Mesendoderm (in vitro differentiated cells): ENCODE measurements around the gene PDZD2.
"Not testable (repeated sequence)": the region's sequence is repeated elsewhere in the genome, so short reads cannot be mapped to it uniquely, and the experiment has no call there.

ENCODE experiments used
- DNase-seq: peaks from one replicate; pipeline ENCODE4 v3.0.0; 2013
- H2AK5ac ChIP-seq: 2 replicates; pipeline ENCODE4 v1.6.1; 2013; ENCODE audit warnings: low read length, inconsistent platforms
- H2BK120ac ChIP-seq: 2 replicates; pipeline ENCODE4 v1.6.1; 2013; ENCODE audit warnings: low read depth, mild to moderate bottlenecking, low read length, moderate library complexity, mixed read lengths
- H2BK15ac ChIP-seq: replicated peaks from 2 replicates; pipeline ENCODE4 v1.6.1; 2013; ENCODE audit warnings: low read depth, mild to moderate bottlenecking, moderate library complexity
- H2BK5ac ChIP-seq: 2 replicates; pipeline ENCODE4 v1.6.1; 2013; ENCODE audit warnings: low read length, inconsistent platforms
- H3K18ac ChIP-seq: 2 replicates; pipeline ENCODE4 v1.6.1; 2013; ENCODE audit warnings: mild to moderate bottlenecking, low read length, mixed read lengths
- H3K23ac ChIP-seq: one replicate; pipeline ENCODE4 v1.6.1; 2013; ENCODE audit warnings: low read length
- H3K27ac ChIP-seq: 2 replicates; pipeline ENCODE4 v1.5.1; 2013; ENCODE audit warnings: low read depth, mild to moderate bottlenecking, inconsistent platforms, low read length, moderate library complexity
- H3K27me3 ChIP-seq: 2 replicates; pipeline ENCODE4 v1.6.1; 2013; ENCODE audit warnings: low read length, control low read depth, mild to moderate bottlenecking, inconsistent platforms; ENCODE audit not compliant: insufficient read depth, poor library complexity
- H3K36me3 ChIP-seq: 2 replicates; pipeline ENCODE4 v1.6.1; 2013; ENCODE audit warnings: low read length, inconsistent platforms; ENCODE audit not compliant: control insufficient read depth, insufficient read depth
- H3K4ac ChIP-seq: one replicate; pipeline ENCODE4 v1.6.1; 2013; ENCODE audit warnings: low read depth, mild to moderate bottlenecking, low read length, moderate library complexity
- H3K4me1 ChIP-seq: 2 replicates; pipeline ENCODE4 v1.6.1; 2013; ENCODE audit warnings: low read depth, low read length, inconsistent platforms; ENCODE audit not compliant: control insufficient read depth
- H3K4me2 ChIP-seq: 2 replicates; pipeline ENCODE4 v1.6.1; 2013; ENCODE audit warnings: low read length
- H3K4me3 ChIP-seq: 2 replicates; pipeline ENCODE4 v1.5.1; 2013; ENCODE audit warnings: mild to moderate bottlenecking, low read length
- H3K56ac ChIP-seq: one replicate; pipeline ENCODE4 v1.6.1; 2013; ENCODE audit warnings: low read length
- H3K79me1 ChIP-seq: 2 replicates; pipeline ENCODE4 v1.6.1; 2013; ENCODE audit warnings: low read length, inconsistent platforms
- H3K79me2 ChIP-seq: 2 replicates; pipeline ENCODE4 v1.6.1; 2013; ENCODE audit warnings: mild to moderate bottlenecking, low read length; ENCODE audit not compliant: control insufficient read depth, insufficient read depth
- H3K9ac ChIP-seq: 2 replicates; pipeline ENCODE4 v1.6.1; 2013; ENCODE audit warnings: low read length, inconsistent platforms
- H4K5ac ChIP-seq: one replicate; pipeline ENCODE4 v1.6.1; 2013; ENCODE audit warnings: low read length
- H4K8ac ChIP-seq: one replicate; pipeline ENCODE4 v1.6.1; 2013; ENCODE audit warnings: low read depth, mild to moderate bottlenecking, control low read depth, low read length, moderate library complexity
- WGBS: extraction: QIAGEN DNeasy Blood & Tissue Kit; methylation state at CpG from one replicate; pipeline ENCODE4 v1.1.7; 2013; ENCODE audit warnings: low lambda C conversion rate, missing lambda C conversion rate; ENCODE audit not compliant: insufficient coverage; ENCODE audit errors: extremely low coverage; 5-methylcytosine and 5-hydroxymethylcytosine counted together

The PDZD2 gene

DNA sequence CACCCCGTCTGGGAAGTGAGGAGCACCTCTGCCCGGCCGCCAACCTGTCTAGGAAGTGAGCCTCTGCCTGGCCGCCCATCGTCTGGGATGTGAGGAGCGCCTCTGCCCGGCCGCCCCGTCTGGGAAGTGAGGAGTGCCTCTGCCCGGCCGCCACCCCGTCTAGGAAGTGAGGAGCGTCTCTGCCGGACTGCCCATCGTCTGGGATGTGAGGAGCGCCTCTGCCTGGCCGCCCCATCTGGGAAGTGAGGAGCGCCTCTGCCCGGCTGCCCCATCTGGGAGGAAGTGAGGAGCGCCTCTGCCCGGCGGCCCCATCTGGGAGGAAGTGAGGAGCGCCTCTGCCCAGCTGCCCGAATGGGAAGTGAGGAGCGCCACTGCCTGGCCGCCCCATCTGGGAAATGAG, 400.7 kb downstream of the PDZD2 start:
- H3K4ac ChIP-seq, H3K4me1 ChIP-seq, H3K36me3 ChIP-seq, H3K23ac ChIP-seq, H3K9ac ChIP-seq, H3K4me2 ChIP-seq, H2BK120ac ChIP-seq, H2AK5ac ChIP-seq, H3K79me2 ChIP-seq, H3K4me3 ChIP-seq, H2BK5ac ChIP-seq, H3K18ac ChIP-seq, DNase-seq, H4K5ac ChIP-seq, H3K56ac ChIP-seq, H2BK15ac ChIP-seq, H3K27me3 ChIP-seq, H3K79me1 ChIP-seq, H4K8ac ChIP-seq, H3K27ac ChIP-seq: not testable (repeated sequence)
- no CpG with 5 or more reads among the region's 26 CpGs for WGBS

DNA sequence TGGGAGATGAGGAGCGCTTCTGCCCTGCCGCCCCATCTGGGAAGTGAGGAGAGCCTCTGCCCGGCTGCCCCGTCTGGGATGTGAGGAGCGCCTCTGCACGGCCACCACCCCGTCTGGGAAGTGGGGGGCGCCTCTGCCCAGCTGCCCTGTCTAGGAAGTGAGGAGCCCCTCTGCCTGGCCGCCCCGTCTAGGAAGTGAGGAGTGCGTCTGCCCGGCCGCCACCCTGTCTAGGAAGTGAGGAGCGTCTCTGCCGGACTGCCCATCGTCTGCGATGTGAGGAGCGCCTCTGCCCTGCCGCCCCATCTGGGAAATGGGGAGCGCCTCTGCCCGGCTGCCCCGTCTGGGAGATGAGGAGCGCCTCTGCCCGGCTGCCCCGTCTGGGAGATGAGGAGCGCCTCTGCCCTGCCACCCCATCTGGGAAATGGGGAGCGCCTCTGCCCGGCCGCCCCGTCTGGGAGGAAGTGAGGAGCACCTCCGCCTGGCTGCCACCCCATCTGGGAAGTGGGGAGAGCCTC, 401.3 kb downstream of the PDZD2 start:
- H3K18ac ChIP-seq, H3K23ac ChIP-seq, H3K79me1 ChIP-seq, H3K79me2 ChIP-seq, H3K4ac ChIP-seq, H3K27me3 ChIP-seq, H3K56ac ChIP-seq, H3K4me2 ChIP-seq, H3K36me3 ChIP-seq, DNase-seq, H4K8ac ChIP-seq, H2AK5ac ChIP-seq, H2BK5ac ChIP-seq, H2BK120ac ChIP-seq, H3K4me1 ChIP-seq, H3K4me3 ChIP-seq, H2BK15ac ChIP-seq, H4K5ac ChIP-seq, H3K9ac ChIP-seq, H3K27ac ChIP-seq: not testable (repeated sequence)
- no CpG with 5 or more reads among the region's 31 CpGs for WGBS

DNA sequence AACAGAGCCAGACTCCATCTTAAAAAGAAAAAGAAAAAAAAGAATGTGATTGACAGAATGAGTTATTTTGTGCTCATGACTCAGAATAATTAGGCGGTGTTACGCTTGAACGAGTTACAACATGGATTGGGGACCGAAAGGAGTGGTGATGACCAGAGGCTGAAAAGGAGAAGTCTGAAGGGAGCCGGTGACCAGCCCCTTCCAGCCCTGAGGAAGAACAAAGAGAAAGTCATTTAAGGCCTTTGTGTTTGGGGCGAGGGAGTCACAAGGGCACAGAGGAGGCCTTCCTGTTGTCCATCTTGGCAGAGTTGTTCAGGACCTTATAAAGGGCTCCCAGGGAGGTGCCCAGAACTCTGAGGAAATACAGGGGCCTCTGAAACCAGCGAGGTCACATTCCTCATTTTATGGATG, 403.6 kb downstream of the PDZD2 start:
- Histone ChIP-seq H3K4me3 (no peak overlapping the region), H4K5ac (no peak overlapping the region), H3K4me1 (no peaks in the 10 kb centered on the region), H3K27ac (no peak overlapping the region), H3K4ac (no peak overlapping the region), H3K27me3 (no peaks in the 10 kb centered on the region), H4K8ac (no peak overlapping the region), H3K23ac (no peak overlapping the region), H2BK120ac (no peak overlapping the region), H3K79me1 (no peaks in the 10 kb centered on the region), H3K18ac (no peak overlapping the region), H2AK5ac (no peak overlapping the region), H3K9ac (no peak overlapping the region), H3K56ac (no peak overlapping the region), H3K79me2 (no peaks in the 10 kb centered on the region), H2BK5ac (no peak overlapping the region), H3K36me3 (no peaks in the 10 kb centered on the region), H2BK15ac (no peak overlapping the region), H3K4me2 (no peak overlapping the region)
- no peak for DNase-seq
- WGBS: no CpG with 5 or more reads among the region's 7 CpGs

DNA sequence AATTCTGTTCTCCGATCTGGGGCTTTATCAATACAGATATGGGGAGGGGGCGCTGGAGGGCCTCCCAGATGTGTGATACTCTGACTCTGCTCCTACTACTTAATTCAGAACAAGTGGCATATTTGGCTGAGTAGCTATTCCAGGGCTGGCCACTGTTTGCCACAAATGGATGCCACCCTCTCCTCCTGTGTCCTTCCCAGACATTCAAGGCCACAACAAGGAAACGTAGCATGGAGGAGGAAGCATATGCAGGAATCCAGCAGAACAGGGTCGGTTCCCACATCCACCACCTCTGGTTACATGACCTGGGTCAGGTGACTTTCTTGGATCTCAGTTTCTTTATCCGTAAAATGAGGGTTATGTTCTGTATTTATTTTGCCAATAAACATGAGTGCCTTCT, 404.2 kb downstream of the PDZD2 start:
- no CpG with 5 or more reads among the region's 5 CpGs for WGBS
- Histone ChIP-seq H2BK5ac (no peak overlapping the region), H3K9ac (no peak overlapping the region), H3K23ac (no peak overlapping the region), H3K4me1 (no peaks in the 10 kb centered on the region), H3K79me2 (no peaks in the 10 kb centered on the region), H3K36me3 (no peaks in the 10 kb centered on the region), H3K4me2 (no peak overlapping the region), H3K4ac (no peak overlapping the region), H2AK5ac (no peak overlapping the region), H3K56ac (no peak overlapping the region), H4K8ac (no peak overlapping the region), H2BK120ac (no peak overlapping the region), H3K4me3 (no peak overlapping the region), H4K5ac (no peak overlapping the region), H3K27me3 (no peaks in the 10 kb centered on the region), H3K27ac (no peak overlapping the region), H3K18ac (no peak overlapping the region), H2BK15ac (no peak overlapping the region), H3K79me1 (no peaks in the 10 kb centered on the region)
- no peak for DNase-seq

DNA sequence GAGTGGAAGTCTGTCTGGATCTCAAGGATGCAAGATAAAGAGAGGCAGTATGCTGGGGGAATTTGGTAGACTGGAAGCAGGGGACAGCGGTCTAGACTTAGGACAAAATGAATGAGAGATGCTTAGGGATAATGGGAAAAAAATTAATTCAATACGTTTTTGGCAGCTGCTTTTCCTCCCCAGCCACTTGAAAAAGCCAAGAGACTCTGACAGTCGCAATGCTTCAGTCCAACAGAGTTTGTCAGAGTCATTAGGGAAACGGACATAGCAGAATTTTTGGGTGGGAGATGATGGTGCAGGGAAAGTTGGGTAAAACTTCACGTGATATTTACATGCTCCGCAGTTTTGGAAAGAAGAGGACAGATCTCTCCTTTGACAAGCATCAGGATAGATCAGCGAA, 405.5 kb downstream of the PDZD2 start:
- H3K36me3 ChIP-seq: no peaks in the 10 kb centered on the region
- no CpG with 5 or more reads among the region's 7 CpGs for WGBS
- H3K18ac ChIP-seq: no peak overlapping the region
- no peaks in the 10 kb centered on the region for H3K27me3 ChIP-seq
- H3K9ac ChIP-seq: no peak overlapping the region
- no peak overlapping the region for H3K56ac ChIP-seq
- H3K27ac ChIP-seq: no peak overlapping the region
- H2AK5ac ChIP-seq: no peak overlapping the region
- no peak overlapping the region for H4K8ac ChIP-seq
- H2BK5ac ChIP-seq: no peak overlapping the region
- no peak overlapping the region for H2BK120ac ChIP-seq
- no peak overlapping the region for H3K4ac ChIP-seq
- no peak overlapping the region for H3K23ac ChIP-seq
- DNase-seq: no peak
- H2BK15ac ChIP-seq: no peak overlapping the region
- no peak overlapping the region for H3K4me2 ChIP-seq
- H3K79me1 ChIP-seq: no peaks in the 10 kb centered on the region
- no peak overlapping the region for H4K5ac ChIP-seq
- no peaks in the 10 kb centered on the region for H3K4me1 ChIP-seq
- H3K4me3 ChIP-seq: no peak overlapping the region
- no peaks in the 10 kb centered on the region for H3K79me2 ChIP-seq

DNA sequence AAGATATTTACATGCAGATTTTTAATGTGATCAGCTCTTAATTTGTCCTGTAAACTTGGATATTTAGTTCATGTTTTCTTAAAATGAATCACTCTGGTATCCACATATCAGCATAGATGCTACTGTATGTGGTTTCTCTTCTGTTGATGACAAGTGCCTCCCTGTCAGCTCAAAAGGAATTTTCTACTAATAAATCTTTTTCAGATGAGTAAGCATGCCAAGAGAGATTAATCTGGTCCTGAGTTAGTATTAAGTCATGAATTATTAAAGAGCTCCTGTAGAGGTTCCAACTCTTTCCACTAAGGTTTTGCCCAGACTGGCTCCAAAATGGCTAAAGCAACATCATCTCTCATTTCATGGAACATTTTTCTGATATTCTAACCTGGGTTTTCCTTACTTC, 406.0 kb downstream of the PDZD2 start:
- DNase-seq: no peak

More for the DNA sequence above, 406.0 kb downstream of the PDZD2 start:
- H3K4me2 ChIP-seq: no peak overlapping the region
- no peak overlapping the region for H3K27ac ChIP-seq
- H4K5ac ChIP-seq: no peak overlapping the region
- H3K9ac ChIP-seq: no peak overlapping the region
- H3K27me3 ChIP-seq: no peaks in the 10 kb centered on the region
- no peak overlapping the region for H3K23ac ChIP-seq
- no peak overlapping the region for H4K8ac ChIP-seq
- H3K56ac ChIP-seq: no peak overlapping the region
- H2BK15ac ChIP-seq: no peak overlapping the region
- no peak overlapping the region for H2BK120ac ChIP-seq
- no peaks in the 10 kb centered on the region for H3K79me2 ChIP-seq
- no peak overlapping the region for H2BK5ac ChIP-seq
- H3K4me3 ChIP-seq: no peak overlapping the region
- H3K79me1 ChIP-seq: no peaks in the 10 kb centered on the region
- H2AK5ac ChIP-seq: no peak overlapping the region
- no peak overlapping the region for H3K4ac ChIP-seq
- H3K18ac ChIP-seq: no peak overlapping the region
- no peaks in the 10 kb centered on the region for H3K4me1 ChIP-seq
- no peaks in the 10 kb centered on the region for H3K36me3 ChIP-seq
